GM19240 (cell line): ENCODE data around the gene MET.
"Not testable (repeated sequence)": the region's sequence is repeated elsewhere in the genome, so short reads cannot be mapped to it uniquely, and the experiment has no call there.

ENCODE experiments used
- DNase-seq: peaks from one replicate; pipeline ENCODE4 v3.0.0; 2011; ENCODE audit warnings: low spot score; ENCODE audit not compliant: insufficient read length

The MET gene

GRCh38 chr7:116806046-116806944 is 134.3 kb downstream of the MET start:
- no peak for DNase-seq

- no peak for DNase-seq
These were observed 135.1 kb downstream of the MET start for GRCh38 chr7:116807011-116807560.

GRCh38 chr7:116809636-116810266 is 137.8 kb downstream of the MET start:
- peak; percentile 23 for DNase-seq

GRCh38 chr7:116810267-116811116 is 138.5 kb downstream of the MET start:
- no peak for DNase-seq

- DNase-seq: no peak
These were observed 139.8 kb downstream of the MET start for GRCh38 chr7:116811768-116812167.

GRCh38 chr7:116812860-116813259 is 140.9 kb downstream of the MET start:
- DNase-seq: no peak

- not testable (repeated sequence) for DNase-seq
These were observed 141.4 kb downstream of the MET start for GRCh38 chr7:116813371-116813770.

GRCh38 chr7:116815041-116815440 is 143.0 kb downstream of the MET start:
- no peak for DNase-seq

GRCh38 chr7:116820149-116820548 is 148.2 kb downstream of the MET start:
- no peak for DNase-seq

- DNase-seq: not testable (repeated sequence)
These were observed 149.7 kb downstream of the MET start for GRCh38 chr7:116821647-116822046.

- DNase-seq: no peak
These were observed 152.5 kb downstream of the MET start for GRCh38 chr7:116824449-116824848.

GRCh38 chr7:116828281-116828680 is 156.3 kb downstream of the MET start:
- no peak for DNase-seq

GRCh38 chr7:116829041-116829440 is 157.0 kb downstream of the MET start:
- no peak for DNase-seq

- DNase-seq: no peak
These were observed 157.5 kb downstream of the MET start for GRCh38 chr7:116829493-116829892.

GRCh38 chr7:116832692-116833091 is 160.7 kb downstream of the MET start:
- DNase-seq: no peak

GRCh38 chr7:116834815-116835504 is 163.0 kb downstream of the MET start:
- no peak for DNase-seq

GRCh38 chr7:116836048-116836447 is 164.1 kb downstream of the MET start:
- DNase-seq: no peak

GRCh38 chr7:116836911-116837310 is 164.9 kb downstream of the MET start:
- no peak for DNase-seq

GRCh38 chr7:116837586-116837985 is 165.6 kb downstream of the MET start:
- DNase-seq: no peak

GRCh38 chr7:116840256-116840655 is 168.3 kb downstream of the MET start:
- DNase-seq: no peak

GRCh38 chr7:116842371-116842770 is 170.4 kb downstream of the MET start:
- DNase-seq: no peak
